GM19328 (cell line): ENCODE measurements around the gene OBSCN.

Source experiments
- ATAC-seq: cut with Tn5 transposase; IDR thresholded peaks from one replicate; pipeline ENCODE4 v1.9.1; 2021; ENCODE audit warnings: mild to moderate bottlenecking, moderate library complexity; ENCODE audit not compliant: unreplicated experiment

Gene OBSCN

GRCh38 chr1:228169345-228169744, 38.5 kb upstream of the OBSCN start:
- no peak for ATAC-seq

GRCh38 chr1:228170666-228171065, 37.2 kb upstream of the OBSCN start:
- ATAC-seq = no peak

GRCh38 chr1:228171221-228171891, 36.5 kb upstream of the OBSCN start:
- no peak for ATAC-seq

- ATAC-seq = no peak
Measured at GRCh38 chr1:228172591-228173527, 35.0 kb upstream of the OBSCN start.

GRCh38 chr1:228173528-228174481, 34.0 kb upstream of the OBSCN start:
- peak; percentile 60 for ATAC-seq

GRCh38 chr1:228174482-228175315, 33.1 kb upstream of the OBSCN start:
- ATAC-seq = peak; percentile 45

- ATAC-seq = no peak
Measured at GRCh38 chr1:228175316-228176023, 32.4 kb upstream of the OBSCN start.

GRCh38 chr1:228176024-228176395, 31.8 kb upstream of the OBSCN start:
- no peak for ATAC-seq

- ATAC-seq = no peak
Measured at GRCh38 chr1:228176461-228177182, 31.2 kb upstream of the OBSCN start.

- ATAC-seq = no peak
Measured at GRCh38 chr1:228177183-228177475, 30.7 kb upstream of the OBSCN start.

GRCh38 chr1:228177721-228178710, 29.8 kb upstream of the OBSCN start:
- ATAC-seq = no peak

GRCh38 chr1:228178737-228179684, 28.8 kb upstream of the OBSCN start:
- ATAC-seq = no peak

GRCh38 chr1:228180271-228180958, 27.4 kb upstream of the OBSCN start:
- ATAC-seq = no peak

GRCh38 chr1:228180959-228181644, 26.7 kb upstream of the OBSCN start:
- ATAC-seq = no peak

GRCh38 chr1:228181645-228182034, 26.2 kb upstream of the OBSCN start:
- ATAC-seq = no peak
